GM23338 (cell line): Measurements from ENCODE around the gene ATP8B4. TPM values are rescaled to one million over a fixed set of nuclear protein-coding genes. Genes with fewer than 3 reads are reported as not detected.

Experiments used
- ATAC-seq: fragments of 200-7000 bp; cut with Tn5 transposase; 3 replicates; pipeline ENCODE4 v1.9.1; 2020
- DNase-seq: peaks from one replicate; pipeline ENCODE4 v3.0.0-alpha.2; 2015; ENCODE audit warnings: low spot score
- H2AFZ ChIP-seq: fragments of 200-600 bp; sonication (generic); 2 replicates; pipeline ENCODE4 v1.8.0; 2016; ENCODE audit warnings: antibody characterized with exemption, mild to moderate bottlenecking, moderate library complexity
- H3F3A ChIP-seq: fragments of 200-600 bp; sonication (generic); replicated peaks from 2 replicates; pipeline ENCODE4 v1.8.0; 2017; ENCODE audit warnings: antibody characterized with exemption, mixed run types, low read depth
- H3K27ac ChIP-seq: fragments of 200-600 bp; sonication (generic); 2 replicates; pipeline ENCODE4 v1.6.1; 2016; ENCODE audit warnings: low read depth
- H3K27me3 ChIP-seq: fragments of 200-600 bp; sonication (generic); 2 replicates; pipeline ENCODE4 v1.8.0; 2016; ENCODE audit warnings: mild to moderate bottlenecking, mixed run types, moderate library complexity; ENCODE audit not compliant: insufficient read depth
- H3K36me3 ChIP-seq: fragments of 200-600 bp; sonication (generic); 2 replicates; pipeline ENCODE4 v1.8.0; 2016; ENCODE audit warnings: mild to moderate bottlenecking; ENCODE audit not compliant: insufficient read depth
- H3K4me1 ChIP-seq: fragments of 200-600 bp; sonication (generic); 2 replicates; pipeline ENCODE4 v1.8.0; 2016; ENCODE audit warnings: mild to moderate bottlenecking, moderate library complexity; ENCODE audit not compliant: insufficient read depth
- H3K4me2 ChIP-seq: fragments of 200-600 bp; sonication (generic); 2 replicates; pipeline ENCODE4 v1.7.1; 2017; ENCODE audit warnings: mixed run types
- H3K4me3 ChIP-seq: fragments of 200-600 bp; sonication (generic); 2 replicates; pipeline ENCODE4 v1.6.1; 2016; ENCODE audit warnings: mixed run types
- H3K79me2 ChIP-seq: fragments of 200-600 bp; sonication (generic); replicated peaks from 2 replicates; pipeline ENCODE4 v1.8.0; 2017; ENCODE audit warnings: mild to moderate bottlenecking; ENCODE audit not compliant: insufficient read depth
- H3K9me2 ChIP-seq: fragments of 200-600 bp; sonication (generic); 2 replicates; pipeline ENCODE4 v1.8.0; 2017; ENCODE audit not compliant: insufficient read depth
- H4K20me1 ChIP-seq: fragments of 200-600 bp; sonication (generic); replicated peaks from 2 replicates; pipeline ENCODE4 v1.8.0; 2017; ENCODE audit warnings: mild to moderate bottlenecking; ENCODE audit not compliant: insufficient read depth
- H3K27ac Mint-ChIP-seq: 2 replicates; pipeline ENCODE4 v1.8.0; 2020; ENCODE audit warnings: inconsistent platforms, mild to moderate bottlenecking, moderate library complexity, mixed read lengths
- H3K27me3 Mint-ChIP-seq: 3 replicates; pipeline ENCODE4 v1.8.0; 2022; ENCODE audit warnings: low read depth, mild to moderate bottlenecking, moderate library complexity, mixed read lengths, inconsistent platforms; ENCODE audit not compliant: insufficient read depth, poor library complexity
- H3K36me3 Mint-ChIP-seq: 3 replicates; pipeline ENCODE4 v1.8.0; 2021; ENCODE audit warnings: low read depth, mild to moderate bottlenecking, inconsistent platforms, moderate library complexity, mixed read lengths
- H3K4me1 Mint-ChIP-seq: 3 replicates; pipeline ENCODE4 v1.8.0; 2020; ENCODE audit warnings: mild to moderate bottlenecking, inconsistent platforms, mixed read lengths
- H3K4me3 Mint-ChIP-seq: 3 replicates; pipeline ENCODE4 v1.8.0; 2021; ENCODE audit warnings: moderate library complexity, mild to moderate bottlenecking, inconsistent platforms, mixed read lengths
- H3K9me3 Mint-ChIP-seq: 3 replicates; pipeline ENCODE4 v1.8.0; 2020; ENCODE audit warnings: moderate library complexity, mild to moderate bottlenecking, inconsistent platforms, mixed read lengths
- CREB1 ChIP-seq: fragments of 250-450 bp; sonication (Bioruptor Pico); IDR thresholded peaks from 2 replicates; pipeline ENCODE4 v1.5.0; 2020; ENCODE audit warnings: low read depth, mild to moderate bottlenecking, moderate library complexity
- EZH2 ChIP-seq: fragments of 200-600 bp; sonication (generic); IDR thresholded peaks from one replicate; pipeline ENCODE4 v1.8.0; 2017; ENCODE audit warnings: antibody characterized with exemption, mild to moderate bottlenecking, low read depth; ENCODE audit not compliant: unreplicated experiment
- EZH2phosphoT487 ChIP-seq: fragments of 200-600 bp; sonication (generic); IDR thresholded peaks from one replicate; pipeline ENCODE4 v1.8.1; 2018; ENCODE audit warnings: antibody characterized with exemption; ENCODE audit not compliant: unreplicated experiment
- NANOG ChIP-seq: IDR thresholded peaks from 2 replicates; pipeline ENCODE4 v1.6.1; 2016; ENCODE audit warnings: antibody characterized with exemption, borderline replicate concordance
- POLR2AphosphoS5 ChIP-seq: IDR thresholded peaks from 2 replicates; pipeline ENCODE4 v1.6.1; 2016; ENCODE audit warnings: antibody characterized with exemption, low read depth
- ZNF114 ChIP-seq: fragments of 250-450 bp; sonication (Bioruptor Pico); IDR thresholded peaks from 2 replicates; pipeline ENCODE4 v1.5.0; 2020; ENCODE audit warnings: mild to moderate bottlenecking, moderate library complexity
- ZNF331 ChIP-seq: fragments of 250-450 bp; sonication (Bioruptor Pico); IDR thresholded peaks from 2 replicates; pipeline ENCODE4 v1.5.0; 2020; ENCODE audit warnings: low read depth, mild to moderate bottlenecking, moderate library complexity
- polyA plus RNA-seq: library from polyadenylated mRNA; unstranded; fragments of >200 nt; fragmentation: Nextera tagmentation; extraction: Ambion mirVana; gene quantifications from 2 replicates; pipeline ENCODE4 v1.2.1, GENCODE V29; 2016
- total RNA-seq: library from RNA; depleted of rRNA; stranded (reverse); fragments of >200 nt; shearing (Covaris generic); gene quantifications from 2 replicates; pipeline ENCODE4 v1.2.3, GENCODE V29; 2014
- TF ChIP-seq, protein P1 (sequence below): IDR thresholded peaks from 2 replicates; pipeline ENCODE4 v1.6.1; 2016; ENCODE audit warnings: antibody characterized with exemption
- TF ChIP-seq, protein P2 (sequence below), 2 experiments: fragments of 200-600 bp in 1 of 2; sonication (generic) in 1 of 2; conservative IDR thresholded peaks; 2 replicates each; pipeline versions ENCODE4 v1.5.1 to v1.6.1; 2016 to 2017; ENCODE audit warnings: antibody characterized with exemption in 2 of 2, low read depth in 2 of 2, mild to moderate bottlenecking in 2 of 2, moderate library complexity in 1 of 2
- TF ChIP-seq, protein P3 (sequence below): IDR thresholded peaks from one replicate; pipeline ENCODE4 v1.6.1; 2018; ENCODE audit warnings: antibody characterized with exemption; ENCODE audit not compliant: unreplicated experiment

ATP8B4 gene
- total and polyA plus RNA-seq, 2 experiments from 2014 or later, result 0.24 TPM; not detected in 1

DNA sequence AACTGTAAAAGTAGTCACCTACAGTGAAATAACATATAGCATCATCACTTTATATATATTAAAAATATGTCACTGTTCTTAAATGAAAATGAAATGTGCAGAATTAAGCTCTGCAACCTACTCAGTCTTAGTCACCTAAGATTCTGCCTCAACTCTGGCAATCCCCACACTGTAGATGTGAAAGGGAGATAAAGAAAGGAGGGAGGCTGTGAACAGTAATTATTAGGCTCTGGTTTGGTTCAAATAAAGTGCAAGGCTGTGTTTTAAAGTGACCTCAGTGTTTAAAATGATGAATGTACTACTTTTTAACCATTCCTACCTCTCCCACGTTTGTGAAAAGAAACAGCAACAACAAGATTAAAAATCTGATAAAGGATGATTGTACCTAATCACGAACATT lies 72.2 kb downstream of the ATP8B4 start:
- TF ChIP-seq ZNF331 (CRISPR knock-in tag) (no peak), POLR2AphosphoS5 (no peak)
- TF ChIP-seq, protein P1, sequence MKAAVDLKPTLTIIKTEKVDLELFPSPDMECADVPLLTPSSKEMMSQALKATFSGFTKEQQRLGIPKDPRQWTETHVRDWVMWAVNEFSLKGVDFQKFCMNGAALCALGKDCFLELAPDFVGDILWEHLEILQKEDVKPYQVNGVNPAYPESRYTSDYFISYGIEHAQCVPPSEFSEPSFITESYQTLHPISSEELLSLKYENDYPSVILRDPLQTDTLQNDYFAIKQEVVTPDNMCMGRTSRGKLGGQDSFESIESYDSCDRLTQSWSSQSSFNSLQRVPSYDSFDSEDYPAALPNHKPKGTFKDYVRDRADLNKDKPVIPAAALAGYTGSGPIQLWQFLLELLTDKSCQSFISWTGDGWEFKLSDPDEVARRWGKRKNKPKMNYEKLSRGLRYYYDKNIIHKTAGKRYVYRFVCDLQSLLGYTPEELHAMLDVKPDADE, result no peak
- Histone ChIP-seq H3K27me3 (no peaks in the 10 kb centered on the region), H3K4me3 (no peak overlapping the region), H3K36me3 (no peaks in the 10 kb centered on the region), H3K27ac (no peak overlapping the region), H3K79me2 (no peaks in the 10 kb centered on the region), H3F3A (no peaks in the 10 kb centered on the region), H4K20me1 (no peaks in the 10 kb centered on the region), H3K4me1 (no peaks in the 10 kb centered on the region), H2AFZ (no peak overlapping the region), H3K9me2 (0 out of 2 replicates have a peak, but pooled peaks cover under 1% of the 10 kb centered on the region), H3K4me2 (no peak overlapping the region)
- Mint-ChIP-seq H3K9me3 (peaks cover 10% of the 10 kb centered on the region), H3K27ac (no peak overlapping the region), H3K27me3 (no peaks in the 10 kb centered on the region), H3K4me3 (no peak overlapping the region), H3K4me1 (no peaks in the 10 kb centered on the region), H3K36me3 (peaks cover 8% of the 10 kb centered on the region; the same call in 1 of the 3 replicates)
- DNase-seq (no peak), ATAC-seq (no peak)

DNA sequence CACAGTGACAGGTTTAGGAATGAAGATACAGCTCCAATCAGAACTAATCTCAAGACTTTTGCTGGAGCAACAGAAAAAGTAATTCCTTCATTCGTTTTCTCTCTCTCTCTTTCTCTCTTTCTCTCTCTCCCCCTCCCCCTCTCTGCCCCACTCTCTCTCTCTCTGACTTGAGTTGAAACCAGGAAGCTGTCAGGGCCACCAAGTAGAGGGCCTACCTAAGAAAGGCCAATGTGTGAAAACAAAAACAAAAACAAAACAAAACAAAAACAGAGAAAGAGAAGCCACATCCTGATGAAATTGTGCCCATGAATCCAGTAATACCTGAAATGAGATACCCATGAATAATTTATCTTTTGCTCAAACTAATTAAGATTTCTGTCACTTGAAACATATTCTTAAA lies 72.9 kb downstream of the ATP8B4 start:
- DNase-seq (no peak), ATAC-seq (no peak)
- Mint-ChIP-seq H3K27me3 (no peaks in the 10 kb centered on the region), H3K4me3 (no peak overlapping the region), H3K9me3 (peaks cover 10% of the 10 kb centered on the region), H3K4me1 (no peaks in the 10 kb centered on the region), H3K36me3 (peaks cover 8% of the 10 kb centered on the region; the same call in 1 of the 3 replicates), H3K27ac (no peak overlapping the region)
- Histone ChIP-seq H3F3A (no peaks in the 10 kb centered on the region), H3K79me2 (no peaks in the 10 kb centered on the region), H4K20me1 (no peaks in the 10 kb centered on the region), H3K36me3 (no peaks in the 10 kb centered on the region), H2AFZ (no peak overlapping the region), H3K4me1 (no peaks in the 10 kb centered on the region), H3K4me3 (no peak overlapping the region), H3K4me2 (no peak overlapping the region), H3K27me3 (no peaks in the 10 kb centered on the region), H3K27ac (no peak overlapping the region), H3K9me2 (0 out of 2 replicates have a peak, but pooled peaks cover 6% of the 10 kb centered on the region)
- no peak for TF ChIP-seq CREB1 (CRISPR knock-in tag)
- TF ChIP-seq, protein P2, sequence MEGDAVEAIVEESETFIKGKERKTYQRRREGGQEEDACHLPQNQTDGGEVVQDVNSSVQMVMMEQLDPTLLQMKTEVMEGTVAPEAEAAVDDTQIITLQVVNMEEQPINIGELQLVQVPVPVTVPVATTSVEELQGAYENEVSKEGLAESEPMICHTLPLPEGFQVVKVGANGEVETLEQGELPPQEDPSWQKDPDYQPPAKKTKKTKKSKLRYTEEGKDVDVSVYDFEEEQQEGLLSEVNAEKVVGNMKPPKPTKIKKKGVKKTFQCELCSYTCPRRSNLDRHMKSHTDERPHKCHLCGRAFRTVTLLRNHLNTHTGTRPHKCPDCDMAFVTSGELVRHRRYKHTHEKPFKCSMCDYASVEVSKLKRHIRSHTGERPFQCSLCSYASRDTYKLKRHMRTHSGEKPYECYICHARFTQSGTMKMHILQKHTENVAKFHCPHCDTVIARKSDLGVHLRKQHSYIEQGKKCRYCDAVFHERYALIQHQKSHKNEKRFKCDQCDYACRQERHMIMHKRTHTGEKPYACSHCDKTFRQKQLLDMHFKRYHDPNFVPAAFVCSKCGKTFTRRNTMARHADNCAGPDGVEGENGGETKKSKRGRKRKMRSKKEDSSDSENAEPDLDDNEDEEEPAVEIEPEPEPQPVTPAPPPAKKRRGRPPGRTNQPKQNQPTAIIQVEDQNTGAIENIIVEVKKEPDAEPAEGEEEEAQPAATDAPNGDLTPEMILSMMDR (conservative IDR thresholded peaks at IDR 0.05; ENCODE audit: low read depth in 2 of 2), result no peak
- TF ChIP-seq EZH2phosphoT487, result no peak
- TF ChIP-seq, protein P1, result no peak
- TF ChIP-seq EZH2, result no peak
- TF ChIP-seq ZNF331 (CRISPR knock-in tag), result no peak
- TF ChIP-seq NANOG, result no peak
- TF ChIP-seq, protein P3, sequence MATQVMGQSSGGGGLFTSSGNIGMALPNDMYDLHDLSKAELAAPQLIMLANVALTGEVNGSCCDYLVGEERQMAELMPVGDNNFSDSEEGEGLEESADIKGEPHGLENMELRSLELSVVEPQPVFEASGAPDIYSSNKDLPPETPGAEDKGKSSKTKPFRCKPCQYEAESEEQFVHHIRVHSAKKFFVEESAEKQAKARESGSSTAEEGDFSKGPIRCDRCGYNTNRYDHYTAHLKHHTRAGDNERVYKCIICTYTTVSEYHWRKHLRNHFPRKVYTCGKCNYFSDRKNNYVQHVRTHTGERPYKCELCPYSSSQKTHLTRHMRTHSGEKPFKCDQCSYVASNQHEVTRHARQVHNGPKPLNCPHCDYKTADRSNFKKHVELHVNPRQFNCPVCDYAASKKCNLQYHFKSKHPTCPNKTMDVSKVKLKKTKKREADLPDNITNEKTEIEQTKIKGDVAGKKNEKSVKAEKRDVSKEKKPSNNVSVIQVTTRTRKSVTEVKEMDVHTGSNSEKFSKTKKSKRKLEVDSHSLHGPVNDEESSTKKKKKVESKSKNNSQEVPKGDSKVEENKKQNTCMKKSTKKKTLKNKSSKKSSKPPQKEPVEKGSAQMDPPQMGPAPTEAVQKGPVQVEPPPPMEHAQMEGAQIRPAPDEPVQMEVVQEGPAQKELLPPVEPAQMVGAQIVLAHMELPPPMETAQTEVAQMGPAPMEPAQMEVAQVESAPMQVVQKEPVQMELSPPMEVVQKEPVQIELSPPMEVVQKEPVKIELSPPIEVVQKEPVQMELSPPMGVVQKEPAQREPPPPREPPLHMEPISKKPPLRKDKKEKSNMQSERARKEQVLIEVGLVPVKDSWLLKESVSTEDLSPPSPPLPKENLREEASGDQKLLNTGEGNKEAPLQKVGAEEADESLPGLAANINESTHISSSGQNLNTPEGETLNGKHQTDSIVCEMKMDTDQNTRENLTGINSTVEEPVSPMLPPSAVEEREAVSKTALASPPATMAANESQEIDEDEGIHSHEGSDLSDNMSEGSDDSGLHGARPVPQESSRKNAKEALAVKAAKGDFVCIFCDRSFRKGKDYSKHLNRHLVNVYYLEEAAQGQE, result no peak
- no peak for TF ChIP-seq POLR2AphosphoS5
- no peak for TF ChIP-seq ZNF114
